HG02840 (cell line): ENCODE results near the gene ZAR1.
"Not testable (repeated sequence)": the region's sequence is repeated elsewhere in the genome, so short reads cannot be mapped to it uniquely, and the experiment has no call there.

Experiments used
- ATAC-seq: cut with Tn5 transposase; IDR thresholded peaks from one replicate; pipeline ENCODE4 v1.9.1; 2021; ENCODE audit warnings: mild to moderate bottlenecking, moderate library complexity, moderate number of reproducible peaks; ENCODE audit not compliant: unreplicated experiment, low FRiP score

The ZAR1 gene, protein sequence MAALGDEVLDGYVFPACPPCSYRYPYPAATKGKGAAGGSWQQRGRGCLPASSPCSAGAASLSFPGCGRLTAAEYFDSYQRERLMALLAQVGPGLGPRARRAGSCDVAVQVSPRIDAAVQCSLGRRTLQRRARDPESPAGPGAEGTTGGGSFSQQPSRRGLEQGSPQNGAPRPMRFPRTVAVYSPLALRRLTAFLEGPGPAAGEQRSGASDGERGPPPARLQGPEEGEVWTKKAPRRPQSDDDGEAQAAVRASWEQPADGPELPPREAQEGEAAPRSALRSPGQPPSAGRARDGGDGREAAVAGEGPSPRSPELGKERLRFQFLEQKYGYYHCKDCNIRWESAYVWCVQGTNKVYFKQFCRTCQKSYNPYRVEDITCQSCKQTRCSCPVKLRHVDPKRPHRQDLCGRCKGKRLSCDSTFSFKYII

DNA sequence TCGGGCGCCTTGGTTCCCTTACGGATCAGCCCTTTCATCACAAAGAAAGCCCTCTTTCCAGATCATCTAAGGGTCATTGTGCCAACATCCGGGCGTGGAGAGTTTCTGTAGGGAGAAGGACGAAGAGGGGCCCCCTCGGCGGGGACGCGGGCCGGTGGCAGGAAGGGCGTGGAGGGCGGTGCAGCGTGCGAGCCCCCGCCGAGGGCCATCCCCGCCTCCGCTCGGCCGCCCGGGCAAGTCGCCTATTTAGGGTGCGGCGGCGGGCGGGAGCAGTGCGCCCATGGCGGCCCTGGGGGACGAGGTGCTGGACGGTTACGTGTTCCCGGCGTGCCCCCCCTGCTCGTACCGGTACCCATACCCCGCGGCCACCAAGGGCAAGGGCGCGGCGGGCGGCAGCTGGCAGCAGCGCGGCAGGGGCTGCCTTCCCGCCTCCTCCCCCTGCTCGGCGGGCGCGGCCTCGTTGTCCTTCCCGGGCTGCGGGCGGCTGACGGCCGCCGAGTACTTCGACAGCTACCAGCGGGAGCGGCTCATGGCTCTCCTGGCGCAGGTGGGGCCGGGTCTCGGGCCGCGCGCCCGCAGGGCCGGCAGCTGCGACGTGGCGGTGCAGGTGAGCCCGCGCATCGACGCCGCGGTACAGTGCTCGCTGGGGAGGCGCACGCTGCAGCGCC is at the start of gene ZAR1:
Gene ZAR1, plus strand, starts transcription at position 241 of the 668 bp plus-strand sequence. Its CDS starts 40 bp downstream, at position 281.
- ATAC-seq, result no peak

DNA sequence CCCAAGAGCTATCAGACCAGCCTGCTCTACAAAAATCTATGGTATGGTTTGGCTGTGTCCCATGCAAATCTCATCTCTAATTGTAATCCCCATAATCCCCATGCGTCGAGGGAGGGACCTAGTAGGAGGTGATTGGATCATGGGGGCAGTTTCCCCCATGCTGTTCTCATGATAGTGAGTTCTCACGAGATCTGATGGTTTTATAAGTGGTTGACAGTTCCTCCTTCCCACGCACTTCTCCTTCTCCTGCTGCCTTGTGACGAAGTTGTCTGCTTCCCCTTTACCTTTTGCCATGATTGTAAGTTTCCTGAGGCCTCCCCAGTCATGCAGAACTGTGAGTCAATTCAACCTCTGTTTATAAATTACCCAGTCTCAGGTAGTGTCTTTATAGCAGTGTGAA is 49.1 kb upstream of the ZAR1 start:
- not testable (repeated sequence) for ATAC-seq

DNA sequence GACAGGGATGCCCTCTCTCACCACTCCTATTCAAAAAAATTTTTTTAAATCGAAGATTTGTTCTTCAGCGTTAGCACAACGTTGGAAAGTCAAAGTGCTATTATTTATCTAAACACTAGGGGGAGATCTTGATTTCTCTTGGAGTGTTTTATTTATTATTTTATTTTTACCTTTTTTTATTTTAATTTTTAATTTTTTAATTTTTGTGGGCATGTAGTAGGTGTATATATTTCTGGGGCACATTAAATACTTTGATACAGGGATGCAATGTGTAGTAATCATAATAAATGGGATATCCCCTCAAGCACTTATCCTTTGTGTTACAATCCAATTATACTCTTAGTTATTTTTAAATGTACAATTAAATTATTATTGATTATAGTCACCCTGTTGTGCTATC is 44.3 kb upstream of the ZAR1 start:
- no peak for ATAC-seq

DNA sequence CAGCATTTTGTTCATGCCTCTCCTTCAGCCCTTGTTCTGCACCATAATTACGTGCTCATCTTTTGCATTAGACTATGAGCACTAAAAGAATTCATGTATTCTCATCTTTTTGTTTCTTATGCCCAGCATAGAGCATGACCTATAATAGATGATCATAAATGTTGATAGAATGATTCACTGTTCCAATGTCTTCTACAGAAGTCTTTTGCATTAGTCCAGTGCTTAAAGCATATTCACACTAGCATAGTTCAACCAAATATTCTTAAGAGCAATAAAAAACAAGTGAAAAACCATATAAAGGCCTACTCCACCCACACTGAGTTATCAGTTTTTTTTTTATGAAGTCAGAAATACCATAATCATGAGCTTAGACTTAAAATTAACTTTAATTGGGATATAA is 43.4 kb upstream of the ZAR1 start:
- ATAC-seq, result no peak

DNA sequence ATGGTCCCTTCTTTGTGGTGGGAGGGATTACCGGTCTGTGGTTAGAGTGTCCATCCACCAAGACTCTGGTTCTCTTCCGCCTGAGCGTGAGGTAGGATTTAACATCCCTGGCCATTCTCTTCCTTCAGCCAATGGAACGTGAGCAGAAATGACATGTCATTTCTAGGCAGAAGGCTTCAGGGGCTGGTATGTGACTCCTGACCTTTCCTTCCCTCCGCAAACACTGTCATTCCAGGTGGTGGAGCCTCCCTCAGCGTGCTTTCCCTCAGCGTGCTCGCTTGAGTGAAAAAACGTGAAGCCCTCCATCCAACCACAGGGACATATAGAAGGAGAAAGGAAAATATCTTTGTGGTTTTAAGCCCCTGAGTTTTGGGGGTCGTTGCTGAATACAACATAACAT is 40.9 kb upstream of the ZAR1 start:
- no peak for ATAC-seq

DNA sequence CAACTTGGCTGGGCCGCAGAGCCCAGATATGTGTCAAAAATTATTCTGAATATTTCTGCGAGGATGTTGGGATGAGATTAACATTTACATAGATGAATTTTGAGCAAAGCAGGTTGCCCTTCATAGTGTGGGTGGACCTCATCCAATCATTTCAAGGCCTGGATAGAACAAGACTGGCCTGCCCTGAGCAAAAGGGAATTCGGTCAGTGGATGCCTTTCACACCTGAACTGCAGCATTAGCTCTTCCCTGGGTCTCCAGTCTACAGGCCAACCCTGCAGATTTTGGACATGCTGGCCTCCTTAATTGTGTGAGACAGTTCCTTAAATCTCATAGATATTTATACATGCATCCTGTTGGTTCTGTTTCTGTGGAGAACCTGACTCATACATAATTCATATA is 39.3 kb upstream of the ZAR1 start:
- ATAC-seq, result no peak

DNA sequence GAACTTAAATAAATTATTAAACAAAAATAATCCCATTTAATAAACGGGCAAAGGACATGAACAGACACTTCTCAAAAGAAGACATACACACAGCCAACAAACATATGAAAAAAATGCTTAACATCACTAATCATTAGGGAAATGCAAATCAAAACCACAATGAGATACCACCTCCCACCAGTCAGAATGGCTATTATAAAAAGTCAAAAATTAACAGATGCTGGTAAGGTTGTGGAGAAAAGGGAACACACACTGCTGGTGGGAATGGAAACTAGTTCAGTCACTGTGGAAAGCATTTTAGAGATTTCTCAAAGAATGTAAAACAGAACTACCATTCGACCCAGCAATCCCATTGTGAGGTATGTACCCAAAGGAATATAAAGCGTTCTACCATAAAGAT is 38.4 kb upstream of the ZAR1 start:
- ATAC-seq, result not testable (repeated sequence)

DNA sequence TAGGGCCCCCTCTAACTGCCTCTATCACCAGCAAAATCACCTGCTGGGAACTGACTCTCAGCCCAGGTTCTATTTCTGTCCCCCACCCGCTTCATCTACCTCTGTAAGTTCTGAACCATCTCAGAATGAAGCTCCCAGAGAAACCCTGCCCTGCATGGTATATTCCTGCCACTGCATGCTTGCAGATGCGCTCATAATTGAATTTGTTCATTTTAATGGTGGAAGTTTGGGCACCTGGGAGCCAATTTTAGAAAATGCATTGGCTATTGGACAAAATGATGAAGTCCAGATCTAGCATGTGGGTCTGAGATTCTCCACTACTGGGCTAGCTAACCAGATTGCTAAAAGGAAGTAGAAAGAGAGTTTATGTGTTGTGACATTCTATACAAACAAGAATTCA is 35.5 kb upstream of the ZAR1 start:
- ATAC-seq, result no peak

DNA sequence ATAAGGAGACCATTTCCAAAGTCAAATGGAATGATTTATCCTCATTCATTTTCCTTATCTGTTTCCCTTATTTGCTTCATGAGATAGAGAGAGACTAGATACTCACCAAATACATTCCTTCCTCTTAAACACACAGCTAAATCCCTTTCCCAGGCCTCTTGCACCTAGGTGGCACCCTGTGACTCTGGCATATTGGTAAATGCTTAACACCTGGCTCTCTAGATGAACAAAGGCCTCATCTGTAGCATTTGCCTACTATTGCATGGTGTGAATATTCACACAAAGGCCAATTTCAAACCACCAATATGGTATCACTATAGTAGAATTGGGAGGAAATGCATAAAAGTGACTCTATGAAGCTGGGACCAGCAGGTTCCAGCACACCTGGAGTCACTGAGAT is 29.1 kb upstream of the ZAR1 start:
- no peak for ATAC-seq

DNA sequence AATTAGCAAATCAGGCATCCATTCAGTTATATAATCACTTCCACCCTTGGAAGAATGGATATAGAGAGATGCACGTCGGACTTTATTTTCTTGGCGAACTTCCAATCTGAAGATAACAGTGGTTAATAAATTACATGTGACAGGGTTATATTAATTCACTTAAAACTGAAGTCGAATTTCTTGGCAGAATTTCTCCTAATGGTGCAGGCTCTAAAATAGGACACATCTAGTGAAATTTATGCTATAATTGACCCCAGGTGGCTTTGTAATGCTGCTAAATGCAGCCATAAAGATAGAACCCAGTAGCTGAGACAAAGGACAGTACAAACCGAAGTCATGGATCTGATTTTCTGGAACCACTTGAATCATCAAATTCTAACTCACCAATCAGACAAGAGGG is 27.7 kb upstream of the ZAR1 start:
- ATAC-seq, result no peak

DNA sequence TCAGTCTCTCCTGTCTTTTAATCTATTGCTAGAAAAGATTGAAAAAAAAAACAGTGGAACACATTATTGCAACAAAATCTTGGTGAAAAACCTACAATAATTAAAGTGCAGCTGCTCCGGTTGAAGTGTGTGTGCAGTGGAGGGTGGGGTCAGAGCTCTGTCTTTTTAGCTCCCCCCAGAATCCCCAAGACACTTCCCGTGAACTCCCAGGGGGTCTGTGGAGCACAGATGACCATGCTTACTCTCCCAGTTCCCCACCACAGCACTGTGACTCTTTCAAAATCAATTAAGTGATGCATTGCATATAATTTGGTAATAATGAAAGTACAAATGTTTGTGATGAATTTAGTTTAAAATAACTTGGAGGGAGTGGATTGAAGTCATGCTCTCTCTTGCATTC is 22.6 kb upstream of the ZAR1 start:
- ATAC-seq, result no peak

DNA sequence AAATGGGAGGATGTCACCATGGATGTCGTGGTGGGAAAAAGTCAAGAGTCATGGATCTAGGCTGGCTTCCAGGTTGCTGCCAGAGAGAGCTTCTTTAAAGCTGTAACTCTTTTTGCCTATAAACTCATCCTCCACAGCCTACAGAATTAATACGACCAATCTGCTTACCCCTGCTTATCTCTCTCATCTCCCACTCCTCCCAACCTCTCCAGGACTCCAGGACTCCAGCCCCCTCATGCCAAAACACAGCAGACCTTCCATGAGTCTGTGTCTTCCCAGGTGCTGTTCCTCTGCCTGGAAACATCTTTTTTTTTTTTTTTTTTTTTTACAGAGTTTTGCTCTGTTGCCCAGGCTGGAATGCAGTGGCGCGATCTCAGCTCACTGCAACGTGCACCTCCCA is 22.2 kb upstream of the ZAR1 start:
- ATAC-seq, result no peak

DNA sequence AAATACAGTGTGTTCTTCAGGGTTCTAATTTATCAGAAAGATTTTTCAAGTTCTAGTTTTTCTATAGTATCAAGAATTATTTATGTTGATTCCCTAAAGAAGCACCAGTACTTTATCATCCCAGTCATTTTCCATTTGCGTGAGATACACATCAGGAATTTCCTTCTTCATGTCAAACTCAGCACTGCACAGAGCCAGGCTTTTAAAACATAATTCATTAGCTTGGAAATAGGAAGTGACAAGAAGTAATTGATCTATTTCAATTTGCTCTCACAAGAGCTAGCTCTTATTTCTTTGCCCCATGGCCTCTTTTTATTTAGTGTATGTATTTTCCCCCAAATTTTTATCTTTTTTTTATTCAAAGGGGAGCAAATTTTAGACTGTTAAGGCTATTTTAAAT is 19.9 kb upstream of the ZAR1 start:
- ATAC-seq, result no peak

DNA sequence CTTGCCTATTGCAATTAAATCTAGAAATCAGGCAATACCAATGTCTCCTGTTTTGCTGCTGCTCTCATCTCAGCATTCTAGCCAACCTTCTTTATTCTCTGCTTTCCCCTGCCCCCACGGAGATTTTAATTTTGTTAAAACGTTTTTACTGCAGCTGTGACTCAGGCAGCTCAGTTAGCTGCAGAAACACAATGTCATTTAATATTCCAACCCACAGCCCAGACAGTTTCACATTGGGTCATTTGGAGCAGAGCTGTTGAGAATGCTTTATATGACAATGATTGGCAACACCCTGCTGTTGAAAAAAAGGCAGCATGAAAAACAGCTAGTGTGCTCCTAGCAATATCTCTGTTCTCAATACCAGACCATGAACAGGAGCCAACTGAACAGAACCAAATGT is 19.5 kb upstream of the ZAR1 start:
- no peak for ATAC-seq

DNA sequence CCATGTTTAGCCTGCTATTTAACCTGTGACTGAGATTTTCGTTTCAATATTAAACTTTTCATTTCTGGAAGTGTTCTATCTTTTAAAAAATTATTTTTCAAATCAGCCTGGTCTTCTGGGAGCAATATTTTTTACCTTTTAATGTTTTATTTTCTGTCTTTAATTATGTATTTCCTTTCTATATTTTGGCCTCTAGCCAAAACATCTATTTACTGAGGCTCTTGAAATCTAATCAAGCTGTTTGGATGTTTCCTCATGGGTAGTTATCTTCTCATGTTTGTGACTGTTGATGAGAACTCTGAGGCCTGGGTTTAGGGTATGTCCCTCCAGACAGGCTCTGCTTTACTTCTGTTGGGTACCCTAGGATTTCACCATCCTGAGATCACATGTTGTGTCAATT is 17.3 kb upstream of the ZAR1 start:
- no peak for ATAC-seq

DNA sequence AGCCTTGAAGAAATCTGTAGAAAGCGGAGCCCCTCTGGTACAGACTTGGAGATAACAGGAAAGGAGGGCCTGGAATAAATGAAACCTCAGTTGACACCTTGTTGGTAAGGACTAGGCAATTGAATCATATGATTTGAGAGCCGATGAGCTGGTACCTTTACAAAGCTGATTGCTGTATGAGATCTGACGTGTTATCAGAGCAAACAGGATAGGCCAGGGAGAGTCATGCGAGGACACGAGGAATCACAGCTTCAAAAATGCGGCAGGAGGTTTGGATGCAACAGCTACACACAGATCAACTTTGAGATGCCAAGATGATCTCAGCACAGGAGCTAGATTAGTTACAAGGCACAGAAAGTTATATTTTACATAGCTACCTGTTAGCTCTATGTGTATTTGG is 14.3 kb upstream of the ZAR1 start:
- ATAC-seq, result no peak

DNA sequence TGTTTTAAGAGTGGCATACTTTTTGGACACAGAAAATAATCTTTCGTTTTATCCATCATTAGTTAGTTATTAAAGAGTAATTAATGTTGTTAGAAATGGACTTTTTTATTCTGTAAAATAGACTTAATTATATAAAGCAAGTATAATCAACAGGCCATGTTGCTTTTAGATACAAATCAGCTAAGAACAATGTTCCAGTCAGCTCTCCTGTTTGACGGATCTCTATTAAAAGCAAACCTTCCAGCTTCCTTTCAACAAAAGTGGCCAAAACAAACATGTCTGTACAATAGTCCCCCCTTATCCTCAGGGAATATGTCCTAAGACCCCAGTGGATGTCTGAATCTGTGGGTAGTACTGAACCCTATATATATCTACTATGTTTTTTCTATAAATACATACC is 11.8 kb upstream of the ZAR1 start:
- ATAC-seq, result no peak

DNA sequence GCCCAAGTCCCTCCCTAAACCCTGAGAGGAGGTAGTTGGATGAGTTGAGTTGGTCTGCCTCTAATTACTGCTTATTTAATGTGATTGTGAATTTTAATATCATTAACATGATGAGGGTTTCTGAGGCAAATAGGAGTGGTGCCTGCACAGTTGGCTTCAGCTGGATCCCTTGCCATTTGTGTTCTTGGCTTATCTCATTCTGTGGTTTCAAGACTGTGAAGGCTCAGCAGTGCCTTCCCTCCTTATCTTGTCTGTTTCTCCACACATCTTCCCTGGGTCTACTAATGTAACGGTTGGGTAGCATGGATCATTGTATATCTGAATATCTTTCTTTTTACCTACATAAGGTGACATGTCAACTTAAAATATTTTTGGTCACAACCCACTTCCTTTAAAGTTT is 8.5 kb upstream of the ZAR1 start:
- no peak for ATAC-seq

DNA sequence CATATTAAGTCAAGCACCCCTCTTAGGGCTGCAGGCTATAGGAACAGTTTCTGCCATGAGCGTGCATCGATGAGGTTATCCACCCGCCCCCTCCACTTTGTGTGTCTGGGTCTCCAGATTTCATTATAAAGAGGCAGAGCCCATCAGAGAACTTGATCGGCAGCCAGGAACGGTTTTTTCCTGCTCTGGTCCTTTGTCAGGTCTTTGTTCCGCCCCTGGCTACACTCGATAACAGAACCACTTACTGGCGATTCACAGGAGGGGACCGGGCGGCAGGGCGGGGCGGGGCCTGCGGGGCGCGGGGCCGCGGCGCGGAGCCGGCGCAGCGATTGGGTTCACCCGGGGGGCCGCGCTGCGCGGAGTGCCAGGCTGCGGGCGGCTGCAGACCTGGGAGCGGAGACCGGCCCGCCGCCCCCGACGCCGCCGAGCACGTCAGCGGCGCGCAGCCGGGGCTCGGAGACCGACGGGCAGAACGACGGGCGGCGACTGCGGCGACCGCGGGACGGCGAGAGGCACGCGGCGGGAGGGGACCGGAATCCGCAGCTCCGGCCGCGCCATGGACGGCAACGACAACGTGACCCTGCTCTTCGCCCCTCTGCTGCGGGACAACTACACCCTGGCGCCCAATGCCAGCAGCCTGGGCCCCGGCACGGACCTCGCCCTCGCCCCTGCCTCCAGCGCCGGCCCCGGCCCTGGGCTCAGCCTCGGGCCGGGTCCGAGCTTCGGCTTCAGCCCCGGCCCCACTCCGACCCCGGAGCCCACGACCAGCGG is 6.9 kb upstream of the ZAR1 start, which contains the start of gene SLC10A4:
Gene SLC10A4, plus strand, starts transcription at position 338 of the 771 bp plus-strand sequence. Its CDS starts 219 bp downstream, at position 557.
- no peak for ATAC-seq

DNA sequence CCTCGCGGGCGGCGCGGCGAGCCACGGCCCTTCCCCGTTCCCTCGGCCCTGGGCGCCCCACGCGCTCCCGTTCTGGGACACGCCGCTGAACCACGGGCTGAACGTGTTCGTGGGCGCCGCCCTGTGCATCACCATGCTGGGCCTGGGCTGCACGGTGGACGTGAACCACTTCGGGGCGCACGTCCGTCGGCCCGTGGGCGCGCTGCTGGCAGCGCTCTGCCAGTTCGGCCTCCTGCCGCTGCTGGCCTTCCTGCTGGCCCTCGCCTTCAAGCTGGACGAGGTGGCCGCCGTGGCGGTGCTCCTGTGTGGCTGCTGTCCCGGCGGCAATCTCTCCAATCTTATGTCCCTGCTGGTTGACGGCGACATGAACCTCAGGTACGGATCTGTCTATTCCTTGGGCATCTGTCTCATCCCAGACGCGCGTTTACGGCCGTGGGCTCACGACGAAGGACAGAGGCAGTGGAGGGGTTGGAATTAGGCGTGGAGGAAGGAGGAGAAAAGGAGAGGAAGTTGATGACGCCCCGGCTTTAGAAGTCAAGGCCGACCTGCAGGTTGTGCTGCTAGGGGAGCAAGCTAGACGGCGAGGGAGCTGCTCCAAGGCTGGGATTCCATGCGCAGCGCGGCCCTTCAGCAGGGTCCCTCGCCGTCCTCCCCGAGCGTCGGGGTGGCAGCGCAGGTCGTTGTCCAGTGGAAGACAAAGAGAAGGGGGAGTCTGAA is 6.1 kb upstream of the ZAR1 start:
- no peak for ATAC-seq
